GM12878 (cell line): Measurements from ENCODE around the gene TROAP. TPM values are rescaled to one million over a fixed set of nuclear protein-coding genes. Genes with fewer than 3 reads are reported as not detected.

Source experiments
- ATAC-seq: fragments of 200-7000 bp; cut with Tn5 transposase; 3 replicates; pipeline ENCODE4 v1.9.1; 2020; ENCODE audit warnings: mild to moderate bottlenecking, moderate library complexity
- Bru-seq: library from RNA; stranded (reverse); fragments of 400-500 nt; gene quantifications from one replicate; lab custom pipeline; 2021; lab: Mats Ljungman, UMichigan
- BruChase-seq, 2 experiments: library from RNA; stranded (reverse); fragments of 400-500 nt; gene quantifications; one replicate each; lab custom pipeline; 2021; lab: Mats Ljungman, UMichigan
- BruUV-seq: library from RNA; stranded (reverse); fragments of 400-500 nt; replicated peaks from 2 replicates; lab custom pipeline; 2021; lab: Mats Ljungman, UMichigan
- CTCF ChIA-PET: fragments of 300-600 bp; sonication (Branson Sonifier 250); formaldehyde crosslinking; extraction: SDS; loops from one replicate; lab custom pipeline; 2021; ENCODE audit warnings: inconsistent platforms; lab: Yijun Ruan, JAX
- POLR2A ChIA-PET: fragments of 350-600 bp; formaldehyde crosslinking; extraction: SDS; loops from one replicate; lab custom pipeline; 2021; ENCODE audit warnings: inconsistent platforms; lab: Charles Lee
- RAD21 ChIA-PET: fragments of 300-600 bp; sonication (Branson Sonifier 250); formaldehyde crosslinking; loops from one replicate; lab custom pipeline; 2023; ENCODE audit warnings: antibody characterized with exemption; ENCODE audit not compliant: unreplicated experiment; lab: Charles Lee
- SMC1A ChIA-PET: fragments of 300-600 bp; sonication (Branson Sonifier 250); formaldehyde crosslinking; loops from one replicate; lab custom pipeline; 2023; ENCODE audit not compliant: unreplicated experiment, uncharacterized antibody; lab: Charles Lee
- DNase-seq: peaks from one replicate; pipeline ENCODE4 v3.0.0-alpha.2; 2011; ENCODE audit warnings: low read depth, low spot score
- FAIRE-seq: peaks from 3 replicates; lab custom pipeline; 2011; peaks lifted over from hg19 to GRCh38; lab: Jason Lieb, UNC
- H2AFZ ChIP-seq: 2 replicates; pipeline ENCODE4 v1.6.0; 2011; ENCODE audit warnings: low read depth, low read length, control low read depth; ENCODE audit not compliant: control insufficient read depth
- H3K27ac ChIP-seq: 2 replicates; pipeline ENCODE4 v1.5.1; 2011; ENCODE audit warnings: control low read depth; ENCODE audit not compliant: control insufficient read depth, insufficient read depth
- H3K27me3 ChIP-seq, 2 experiments: replicated peaks in 1 of 2; 2 replicates each; pipeline versions ENCODE4 v1.6.0 to v1.6.1; 2011; ENCODE audit warnings: low read length in 1 of 2; ENCODE audit not compliant: control insufficient read depth in 2 of 2, insufficient read depth in 2 of 2
- H3K36me3 ChIP-seq, 2 experiments: 2 replicates each; pipeline ENCODE4 v1.5.1; 2011; ENCODE audit warnings: low read length in 1 of 2; ENCODE audit not compliant: control insufficient read depth in 2 of 2, insufficient read depth in 2 of 2
- H3K4me1 ChIP-seq: 2 replicates; pipeline ENCODE4 v1.6.1; 2011; ENCODE audit warnings: mild to moderate bottlenecking, low read length, moderate library complexity, mixed read lengths; ENCODE audit not compliant: control insufficient read depth, insufficient read depth
- H3K4me2 ChIP-seq: 2 replicates; pipeline ENCODE4 v1.6.0; 2011; ENCODE audit warnings: control low read depth; ENCODE audit not compliant: control insufficient read depth, insufficient read depth
- H3K4me3 ChIP-seq: fragments of 200-600 bp; sonication (generic); 2 replicates; pipeline ENCODE4 v1.5.1; 2016
- H3K79me2 ChIP-seq: 2 replicates; pipeline ENCODE4 v1.6.0; 2011; ENCODE audit warnings: low read length; ENCODE audit not compliant: control insufficient read depth, insufficient read depth
- H3K9ac ChIP-seq: 2 replicates; pipeline ENCODE4 v1.8.0; 2011; ENCODE audit warnings: low read length, control low read depth, mixed read lengths; ENCODE audit not compliant: control insufficient read depth, insufficient read depth
- H3K9me3 ChIP-seq: replicated peaks from 3 replicates; pipeline ENCODE4 v1.5.1; 2011; ENCODE audit warnings: mild to moderate bottlenecking, low read length; ENCODE audit not compliant: control insufficient read depth, insufficient read depth
- H4K20me1 ChIP-seq: 2 replicates; pipeline ENCODE4 v1.6.0; 2011; ENCODE audit not compliant: control insufficient read depth, insufficient read depth
- IRF3 ChIP-seq: fragments of 450-650 bp; IDR thresholded peaks from 2 replicates; pipeline ENCODE4 v1.6.1; 2014; ENCODE audit warnings: mild to moderate bottlenecking
- KDM1A ChIP-seq: fragments of 200-600 bp; sonication (generic); IDR thresholded peaks from 2 replicates; pipeline ENCODE4 v1.6.1; 2016; ENCODE audit warnings: borderline replicate concordance
- MYC ChIP-seq: IDR thresholded peaks from 2 replicates; pipeline ENCODE4 v1.6.1; 2011; ENCODE audit warnings: mild to moderate bottlenecking, low read length, moderate library complexity, inconsistent platforms; ENCODE audit not compliant: insufficient read depth, insufficient replicate concordance, insufficient read length, severe bottlenecking
- RFX5 ChIP-seq: IDR thresholded peaks from 2 replicates; pipeline ENCODE4 v1.6.1; 2011; ENCODE audit warnings: low read depth, low read length, improper control_type of control experiment
- YBX1 ChIP-seq: fragments of 450-650 bp; IDR thresholded peaks from 2 replicates; pipeline ENCODE4 v1.6.1; 2016; ENCODE audit warnings: antibody characterized with exemption
- YY1 ChIP-seq: IDR thresholded peaks from 2 replicates; pipeline ENCODE4 v1.6.1; 2011; ENCODE audit warnings: low read depth, mild to moderate bottlenecking, low read length
- ZNF687 ChIP-seq: fragments of 450-650 bp; IDR thresholded peaks from 2 replicates; pipeline ENCODE4 v1.6.1; 2017; ENCODE audit warnings: mild to moderate bottlenecking, moderate library complexity
- WGBS: methylation state at CpG from one replicate; pipeline ENCODE4 v1.1.6; 2016; ENCODE audit warnings: low lambda C conversion rate; ENCODE audit not compliant: insufficient replicate concordance, insufficient coverage; ENCODE audit errors: missing lambda C conversion rate; 5-methylcytosine and 5-hydroxymethylcytosine counted together
- in situ Hi-C: fragments of 300-500 bp; cut with MboI; formaldehyde crosslinking; loops from 9 replicates; pipeline ENCODE4 v1.14.3; 2018; ENCODE audit warnings: mixed read lengths
- intact Hi-C: fragments of 100-400 bp; cut with micrococcal nuclease; formaldehyde crosslinking; loops from one replicate; pipeline ENCODE4 v1.14.2; 2022; ENCODE audit not compliant: unreplicated experiment
- long read RNA-seq, 2 experiments: library from polyadenylated mRNA; unstranded; transcript quantifications; one replicate each; pipeline ENCODE4 v2.0.0, GENCODE V29; 2019 to 2020
- polyA minus RNA-seq, 3 experiments: library from RNA; depleted of rRNA, polyadenylated mRNA; stranded (reverse); fragments of >200 nt; gene quantifications; 2 replicates each; pipeline ENCODE4 v1.2.3, GENCODE V29; 2011
- polyA plus RNA-seq, 11 experiments: library from polyadenylated mRNA; depleted of rRNA in 4 of 11; unstranded in 6 of 11; stranded (reverse) in 5 of 11; fragments of >200 nt; fragmentation: Nextera tagmentation in 4 of 11; fragmentation: Illumina TruSeq in 1 of 11; extraction: Ambion mirVana in 4 of 11; extraction: Trizol in 1 of 11; gene quantifications; 1 replicate in 1 of 11; 2 replicates in 10 of 11; pipeline versions ENCODE4 v1.2.1 to v1.2.3, GENCODE V29; 2011 to 2016; ENCODE audit warnings: inconsistent platforms in 2 of 11, missing spikeins in 2 of 11, low read depth in 1 of 11
- total RNA-seq, 4 experiments: library from RNA; depleted of rRNA in 3 of 4; stranded (reverse); fragments of >200 nt in 3 of 4; fragmentation: Illumina TruSeq in 1 of 4; extraction: Trizol in 1 of 4; gene quantifications; 2 replicates each; pipeline versions ENCODE4 v1.2.1 to v1.2.3, GENCODE V29; 2013 to 2021

Gene TROAP, protein sequence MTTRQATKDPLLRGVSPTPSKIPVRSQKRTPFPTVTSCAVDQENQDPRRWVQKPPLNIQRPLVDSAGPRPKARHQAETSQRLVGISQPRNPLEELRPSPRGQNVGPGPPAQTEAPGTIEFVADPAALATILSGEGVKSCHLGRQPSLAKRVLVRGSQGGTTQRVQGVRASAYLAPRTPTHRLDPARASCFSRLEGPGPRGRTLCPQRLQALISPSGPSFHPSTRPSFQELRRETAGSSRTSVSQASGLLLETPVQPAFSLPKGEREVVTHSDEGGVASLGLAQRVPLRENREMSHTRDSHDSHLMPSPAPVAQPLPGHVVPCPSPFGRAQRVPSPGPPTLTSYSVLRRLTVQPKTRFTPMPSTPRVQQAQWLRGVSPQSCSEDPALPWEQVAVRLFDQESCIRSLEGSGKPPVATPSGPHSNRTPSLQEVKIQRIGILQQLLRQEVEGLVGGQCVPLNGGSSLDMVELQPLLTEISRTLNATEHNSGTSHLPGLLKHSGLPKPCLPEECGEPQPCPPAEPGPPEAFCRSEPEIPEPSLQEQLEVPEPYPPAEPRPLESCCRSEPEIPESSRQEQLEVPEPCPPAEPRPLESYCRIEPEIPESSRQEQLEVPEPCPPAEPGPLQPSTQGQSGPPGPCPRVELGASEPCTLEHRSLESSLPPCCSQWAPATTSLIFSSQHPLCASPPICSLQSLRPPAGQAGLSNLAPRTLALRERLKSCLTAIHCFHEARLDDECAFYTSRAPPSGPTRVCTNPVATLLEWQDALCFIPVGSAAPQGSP
- 21.4 and 21.8 TPM in 2 replicates for total RNA-seq (2013; cell fraction: nucleolus; rRNA removed)
- total RNA-seq (2014; rRNA removed) = 38.9 and 39.1 TPM in 2 replicates
- 40.1 and 44.2 TPM in 2 replicates for total RNA-seq (2014; rRNA removed; fragmentation: Illumina TruSeq; extraction: Trizol)
- total RNA-seq (2021) = 48.8 and 58.2 TPM in 2 replicates
- 13.1 TPM for polyA plus RNA-seq (2011; ENCODE audit: low read depth)
- 15.6 and 29.0 TPM in 2 replicates for polyA plus RNA-seq (2011; rRNA removed)
- polyA plus RNA-seq (2011; cell fraction: cytosol; rRNA removed) = 22.7 and 35.7 TPM in 2 replicates
- 112 and 150 TPM in 2 replicates for polyA plus RNA-seq (2011; cell fraction: nucleus; rRNA removed)
- polyA plus RNA-seq (2012) = 23.4 and 24.0 TPM in 2 replicates
- polyA plus RNA-seq (2014; fragmentation: Illumina TruSeq; extraction: Trizol) = 41.8 and 93.7 TPM in 2 replicates
- 10 to 100 TPM; 26.8 to 46.9 TPM for polyA plus RNA-seq (2014; fragmentation: Nextera tagmentation; extraction: Ambion mirVana)
- polyA plus RNA-seq (2014; rRNA removed) = 69.9 and 75.4 TPM in 2 replicates
- polyA plus RNA-seq (2016; fragmentation: Nextera tagmentation; extraction: Ambion mirVana) = 10 to 100 TPM; 59.3 to 59.8 TPM
- 17.0 and 28.9 TPM in 2 replicates for polyA minus RNA-seq (2011; rRNA and poly(A)+ RNA removed)
- 13.1 and 17.6 TPM in 2 replicates for polyA minus RNA-seq (2011; cell fraction: cytosol; rRNA and poly(A)+ RNA removed)
- 37.7 and 62.9 TPM in 2 replicates for polyA minus RNA-seq (2011; cell fraction: nucleus; rRNA and poly(A)+ RNA removed)
- percentile 69 among the genes with signal in this experiment for Bru-seq, nascent RNA
- percentile 80 among the genes with signal in this experiment for BruChase-seq, experiment 1, labeled RNA remaining after a 6-hour chase
- BruChase-seq, experiment 2, labeled RNA remaining after a 2-hour chase = percentile 79 among the genes with signal in this experiment
- long read RNA-seq, experiment 1, partial matches to known transcripts = 1 of 21 reads
- long read RNA-seq, experiment 1, other reads (novel, unspliced or antisense) = 14 of 21 reads
- long read RNA-seq, experiment 2, partial matches to known transcripts = 3 of 18 reads
- long read RNA-seq, experiment 2, other reads (novel, unspliced or antisense) = 9 of 18 reads

- ChIA-PET POLR2A (interaction anchor here (0.8 to 1.8 kb wide), 11 partner anchors 9 to 340 kb away, joined by 3 to 10 read pairs (median 4); partner anchors contain the start of genes PRPH, SPATS2 and TUBA1B), RAD21 (interaction anchor here (0.5 to 2.2 kb wide), 14 partner anchors 9 to 418 kb away, joined by 3 to 15 read pairs (median 3); partner anchors contain the start of genes SPATS2, TMBIM6 and TUBA1C), SMC1A (interaction anchor here (0.6 to 2.0 kb wide), 7 partner anchors 9 to 80 kb away, joined by 3 to 10 read pairs (median 4); partner anchors contain the start of gene DNAJC22), CTCF (interaction anchor here (0.5 to 5.5 kb wide), 19 partner anchors 9 to 469 kb away, joined by 3 to 37 read pairs (median 4); partner anchors contain the start of genes DNAJC22 and PRPH)
- peak within 1 kb of the TSS; percentile 95 for H2AFZ ChIP-seq
- WGBS = 2% methylated on average over 64 of the region's 65 CpGs
- peaks cover 9% of the 10 kb centered on the region for H3K4me1 ChIP-seq
- H4K20me1 ChIP-seq = no peaks in the 10 kb centered on the region
- H3K4me2 ChIP-seq = peak within 1 kb of the TSS; percentile 93
- intact Hi-C loops = no loop called here
- H3K36me3 ChIP-seq = peaks cover 2 to 4% of the 10 kb centered on the region in 2 experiments; a peak in 3 of 4 replicates
- ATAC-seq (peak; percentile 99), FAIRE-seq (peak; percentile 97), DNase-seq (peak; percentile 96)
- H3K4me3 ChIP-seq = peak within 1 kb of the TSS; percentile 95
- no peaks in the 10 kb centered on the region for H3K27me3 ChIP-seq
- peaks cover 10% of the 10 kb centered on the region for H3K79me2 ChIP-seq
- in situ Hi-C loops = no loop called here
- BruUV-seq = no TSS peak
- H3K27ac ChIP-seq = peak within 1 kb of the TSS; percentile 87
- H3K9me3 ChIP-seq = no peaks in the 10 kb centered on the region
- H3K9ac ChIP-seq = peak within 1 kb of the TSS; percentile 94
- peak; percentile 83 for TF ChIP-seq RFX5
- peak; percentile 91 for TF ChIP-seq YY1
- TF ChIP-seq MYC = no peak
- no peak for TF ChIP-seq YBX1
- no peak for TF ChIP-seq ZNF687
- TF ChIP-seq IRF3 = peak; percentile 86
- no peak for TF ChIP-seq KDM1A
Measured at GRCh38 chr12:49322708-49323523, at the start of gene TROAP. Gene TROAP (plus strand): TSS chr12:49323255. CDS start chr12:49323609, 354 bp downstream.
